Ishikawa (cell line): ENCODE results near the gene DCST2.

Experiments used
- CEBPB ChIP-seq: IDR thresholded peaks from 2 replicates; pipeline ENCODE4 v1.6.1; 2012
- CREB1 ChIP-seq: IDR thresholded peaks from 2 replicates; pipeline ENCODE4 v1.6.1; 2012; ENCODE audit warnings: low read depth
- EGR1 ChIP-seq: IDR thresholded peaks from 2 replicates; pipeline ENCODE4 v1.6.1; 2012
- EP300 ChIP-seq: IDR thresholded peaks from 2 replicates; pipeline ENCODE4 v1.6.1; 2012; ENCODE audit warnings: borderline replicate concordance
- FOXM1 ChIP-seq: IDR thresholded peaks from 2 replicates; pipeline ENCODE4 v1.6.1; 2012; ENCODE audit warnings: low read depth, borderline replicate concordance
- MAX ChIP-seq: IDR thresholded peaks from 2 replicates; pipeline ENCODE4 v1.6.1; 2012
- NFIC ChIP-seq: IDR thresholded peaks from 2 replicates; pipeline ENCODE4 v1.6.1; 2012
- RAD21 ChIP-seq: IDR thresholded peaks from 2 replicates; pipeline ENCODE4 v1.6.1; 2012; ENCODE audit warnings: low read depth
- REST ChIP-seq: IDR thresholded peaks from 2 replicates; pipeline ENCODE4 v1.6.1; 2012; ENCODE audit warnings: low read depth, mild to moderate bottlenecking
- TAF1 ChIP-seq: IDR thresholded peaks from 2 replicates; pipeline ENCODE4 v1.6.1; 2012; ENCODE audit warnings: low read depth, mild to moderate bottlenecking
- TCF12 ChIP-seq: IDR thresholded peaks from 2 replicates; pipeline ENCODE4 v1.6.1; 2012; ENCODE audit warnings: low read depth
- TEAD4 ChIP-seq: IDR thresholded peaks from 2 replicates; pipeline ENCODE4 v1.6.1; 2012
- YY1 ChIP-seq: IDR thresholded peaks from 2 replicates; pipeline ENCODE4 v1.6.1; 2012; ENCODE audit warnings: low read depth
- ZBTB7A ChIP-seq: IDR thresholded peaks from 2 replicates; pipeline ENCODE4 v1.6.1; 2012; ENCODE audit warnings: low read depth
- TF ChIP-seq, protein P1 (sequence below): IDR thresholded peaks from 2 replicates; pipeline ENCODE4 v1.6.1; 2012

DCST2 gene

GRCh38 chr1:154998818-154999570, 34.6 kb downstream of the DCST2 start:
- peak; percentile 63 for TF ChIP-seq RAD21
- TF ChIP-seq, protein P1, sequence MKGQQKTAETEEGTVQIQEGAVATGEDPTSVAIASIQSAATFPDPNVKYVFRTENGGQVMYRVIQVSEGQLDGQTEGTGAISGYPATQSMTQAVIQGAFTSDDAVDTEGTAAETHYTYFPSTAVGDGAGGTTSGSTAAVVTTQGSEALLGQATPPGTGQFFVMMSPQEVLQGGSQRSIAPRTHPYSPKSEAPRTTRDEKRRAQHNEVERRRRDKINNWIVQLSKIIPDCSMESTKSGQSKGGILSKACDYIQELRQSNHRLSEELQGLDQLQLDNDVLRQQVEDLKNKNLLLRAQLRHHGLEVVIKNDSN, result no peak

DNA sequence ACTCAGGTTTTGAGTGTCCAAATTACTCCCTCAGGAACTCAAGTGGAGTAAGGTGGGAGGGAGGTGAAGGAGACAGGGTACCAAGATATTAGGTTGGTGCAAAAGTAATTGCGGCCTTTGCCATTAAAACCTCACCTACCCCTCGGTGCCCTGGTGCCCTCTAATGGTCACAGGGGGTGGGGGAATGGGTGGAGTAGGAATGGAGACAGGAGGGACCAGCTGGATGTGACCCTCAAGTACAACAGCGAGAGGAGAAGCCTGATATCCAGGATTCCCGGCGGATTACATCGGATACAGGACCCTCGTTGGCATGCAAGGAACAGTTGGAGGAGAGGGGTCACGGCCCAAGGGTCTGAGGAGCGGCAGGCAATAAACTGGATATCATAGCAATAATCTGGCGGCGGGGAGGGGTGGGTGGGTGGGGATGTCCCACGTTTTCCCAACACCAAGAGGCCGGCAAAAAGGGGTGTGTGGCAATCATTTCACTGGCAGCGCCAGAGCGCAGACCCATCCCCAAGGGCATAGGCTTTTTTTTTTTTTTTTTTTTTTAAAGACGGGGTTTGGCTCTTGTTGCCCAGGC, 35.3 kb downstream of the DCST2 start:
- no peak for TF ChIP-seq REST
- TF ChIP-seq TAF1, result no peak
- TF ChIP-seq YY1, result no peak
- no peak for TF ChIP-seq NFIC
- no peak for TF ChIP-seq TCF12
- no peak for TF ChIP-seq CEBPB
- TF ChIP-seq, protein P1, result no peak
- no peak for TF ChIP-seq TEAD4
- TF ChIP-seq EGR1, result no peak
- no peak for TF ChIP-seq FOXM1
- TF ChIP-seq EP300, result no peak
- TF ChIP-seq RAD21, result no peak
- TF ChIP-seq MAX, result no peak
- TF ChIP-seq ZBTB7A, result no peak

DNA sequence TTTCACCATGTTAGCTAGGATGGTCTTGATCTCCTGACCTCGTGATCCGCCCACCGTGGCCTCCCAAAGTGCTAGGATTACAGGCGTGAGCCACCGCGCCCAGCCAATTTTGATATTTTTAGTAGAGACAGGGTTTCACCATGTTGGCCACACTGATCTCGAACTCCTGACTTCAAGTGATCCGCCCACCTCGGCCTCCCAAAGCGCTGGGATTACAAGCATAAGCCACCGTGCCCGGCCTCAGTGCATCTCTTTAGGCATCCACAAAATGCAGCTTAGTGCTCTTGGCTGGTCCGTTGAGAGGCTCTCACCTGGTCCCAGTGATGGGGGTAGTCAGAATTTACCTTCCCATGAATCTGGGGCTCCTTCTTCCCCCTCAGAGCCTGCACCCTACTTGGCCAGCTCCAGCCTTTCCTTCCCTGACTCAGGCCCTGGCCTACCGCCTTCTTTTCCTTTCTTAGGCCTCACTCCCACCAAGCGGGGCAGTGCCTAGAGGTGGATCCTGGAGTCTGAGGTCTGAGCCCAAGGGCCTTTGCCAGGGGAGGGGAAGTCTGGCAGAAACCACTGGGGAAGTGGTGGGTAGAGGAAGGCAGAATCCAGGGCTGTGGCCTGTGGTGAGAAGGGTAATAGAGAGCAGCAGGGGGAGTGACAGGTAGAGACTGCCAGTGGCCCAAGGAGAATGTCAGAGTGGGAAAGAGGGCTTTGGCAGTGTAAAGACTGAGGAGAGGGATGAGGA, 36.4 kb downstream of the DCST2 start:
- TF ChIP-seq, protein P1, result no peak
- TF ChIP-seq CEBPB (no peak), NFIC (no peak), RAD21 (no peak), EGR1 (no peak), ZBTB7A (no peak), TAF1 (no peak), YY1 (no peak), EP300 (no peak), REST (no peak)

DNA sequence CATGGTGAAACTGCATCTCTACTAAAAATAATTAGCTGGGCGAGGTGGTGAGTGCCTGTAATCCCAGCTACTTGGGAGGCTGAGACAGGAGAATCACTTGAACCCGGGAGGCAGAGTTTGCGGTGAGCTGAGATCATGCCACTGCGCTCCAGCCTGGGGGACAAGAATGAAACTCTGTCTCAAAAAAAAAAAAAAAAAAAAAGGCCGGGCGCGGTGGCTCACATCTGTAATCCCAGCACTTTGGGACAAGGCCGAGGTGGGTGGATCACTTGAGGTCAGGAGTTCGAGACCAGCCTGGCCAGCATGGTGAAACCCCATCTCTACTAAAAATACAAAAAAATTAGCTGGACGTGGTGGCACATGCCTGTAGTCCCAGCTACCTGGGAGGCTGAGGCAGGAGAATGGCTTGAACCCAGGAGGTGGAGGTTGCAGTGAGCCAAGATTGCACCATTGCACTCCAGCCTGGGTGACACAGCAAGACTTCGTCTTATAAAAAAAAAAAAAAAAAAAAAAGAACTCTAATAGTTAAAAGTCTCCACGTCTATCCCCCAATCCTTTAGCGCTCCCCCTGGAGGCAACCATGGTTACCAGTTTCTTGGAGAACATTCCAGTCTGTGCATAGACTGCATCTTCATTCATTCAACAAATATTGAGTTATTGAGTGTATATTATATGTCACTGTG, 38.1 kb downstream of the DCST2 start:
- TF ChIP-seq TEAD4, result 0 out of 2 replicates have a peak, but pooled peaks have one; percentile 29
- TF ChIP-seq RAD21, result peak; percentile 33; the same call in 1 of the 2 replicates

GRCh38 chr1:154994591-154994990, 39.0 kb downstream of the DCST2 start:
- TF ChIP-seq TAF1, result no peak
- TF ChIP-seq FOXM1, result no peak
- no peak for TF ChIP-seq YY1
- TF ChIP-seq RAD21, result no peak
- TF ChIP-seq TEAD4, result no peak
- no peak for TF ChIP-seq MAX
- TF ChIP-seq CREB1, result no peak
- no peak for TF ChIP-seq NFIC
- no peak for TF ChIP-seq ZBTB7A
- no peak for TF ChIP-seq EGR1
- no peak for TF ChIP-seq TCF12
- no peak for TF ChIP-seq EP300
- TF ChIP-seq REST, result no peak
- TF ChIP-seq, protein P1, result no peak
- TF ChIP-seq CEBPB, result no peak
